K562 (cell line): ENCODE data around the gene ERC2. TPM values are rescaled to one million over a fixed set of nuclear protein-coding genes. Genes with fewer than 3 reads are reported as not detected.

Experiments
- ATAC-seq: fragments of 200-7000 bp; cut with Tn5 transposase; 3 replicates; pipeline ENCODE4 v1.9.1; 2020; ENCODE audit warnings: moderate library complexity
- BruUV-seq: library from RNA; stranded (reverse); fragments of 400-500 nt; replicated peaks from 2 replicates; lab custom pipeline; 2021; lab: Mats Ljungman, UMichigan
- CTCF ChIA-PET: fragments of 300-600 bp; formaldehyde crosslinking; extraction: SDS; loops from one replicate; lab custom pipeline; 2021; ENCODE audit warnings: low intra/inter-chr PET ratio; lab: Yijun Ruan, JAX
- POLR2A ChIA-PET: fragments of 300-600, 350-650 bp; sonication (Branson Sonifier 250); formaldehyde crosslinking; extraction: SDS; loops from one replicate; lab custom pipeline; 2021; ENCODE audit warnings: antibody characterized with exemption, inconsistent platforms; lab: Yijun Ruan, JAX
- DNase-seq, 4 experiments: peaks; one replicate each; pipeline versions ENCODE4 v3.0.0 to v3.0.0-alpha.2; 2011 to 2018; ENCODE audit warnings: low spot score in 3 of 4, mixed read lengths in 3 of 4; ENCODE audit errors: extremely low read depth in 1 of 4
- FAIRE-seq: peaks from 2 replicates; lab custom pipeline; 2011; peaks lifted over from hg19 to GRCh38; lab: Jason Lieb, UNC
- H2AFZ ChIP-seq: 2 replicates; pipeline ENCODE4 v1.6.0; 2011; ENCODE audit warnings: low read depth, low read length, control low read depth, inconsistent platforms
- H3K27ac ChIP-seq: fragments of 200-600 bp; 3 replicates; pipeline ENCODE4 v1.8.0; 2011; ENCODE audit warnings: low read depth, mild to moderate bottlenecking, control low read depth, inconsistent platforms, low read length, moderate library complexity, mixed read lengths; ENCODE audit errors: extremely low read depth
- H3K27me3 ChIP-seq, 2 experiments: fragments of 300-600 bp in 1 of 2; 2 replicates in 1 of 2; 3 replicates in 1 of 2; pipeline versions ENCODE4 v1.6.0 to v1.8.0; 2011; ENCODE audit warnings: inconsistent platforms in 2 of 2, low read length in 2 of 2, mild to moderate bottlenecking in 1 of 2, mixed read lengths in 1 of 2, moderate library complexity in 1 of 2; ENCODE audit not compliant: control insufficient read depth in 2 of 2, insufficient read depth in 2 of 2
- H3K36me3 ChIP-seq: fragments of 300-600 bp; 3 replicates; pipeline ENCODE4 v1.8.0; 2011; ENCODE audit warnings: mild to moderate bottlenecking, low read length, inconsistent platforms; ENCODE audit not compliant: control insufficient read depth, insufficient read depth
- H3K4me1 ChIP-seq, 2 experiments: fragments of 200-600 bp in 1 of 2; replicated peaks in 1 of 2; 2 replicates in 1 of 2; 3 replicates in 1 of 2; pipeline versions ENCODE4 v1.5.1 to v1.8.0; 2011; ENCODE audit warnings: inconsistent platforms in 2 of 2, low read length in 2 of 2, mild to moderate bottlenecking in 1 of 2, mixed read lengths in 1 of 2, moderate library complexity in 1 of 2; ENCODE audit not compliant: control insufficient read depth in 2 of 2, insufficient read depth in 2 of 2
- H3K4me2 ChIP-seq: 2 replicates; pipeline ENCODE4 v1.6.1; 2011; ENCODE audit warnings: low read length, control low read depth, inconsistent platforms, mixed read lengths; ENCODE audit not compliant: insufficient read depth
- H3K4me3 ChIP-seq: fragments of 200-600 bp; sonication (generic), shearing (Covaris generic); 2 replicates; pipeline ENCODE4 v1.5.1; 2016; ENCODE audit warnings: control low read depth, inconsistent platforms
- H3K79me2 ChIP-seq: fragments of 200-600 bp; 3 replicates; pipeline ENCODE4 v1.8.0; 2011; ENCODE audit warnings: low read length, inconsistent platforms; ENCODE audit not compliant: control insufficient read depth, insufficient read depth
- H3K9ac ChIP-seq, 2 experiments: 2 replicates each; pipeline versions ENCODE4 v1.6.0 to v1.6.1; 2011; ENCODE audit warnings: low read depth in 2 of 2, low read length in 2 of 2, control low read depth in 1 of 2, inconsistent platforms in 1 of 2, mild to moderate bottlenecking in 1 of 2, mixed read lengths in 1 of 2; ENCODE audit not compliant: insufficient read depth in 1 of 2
- H3K9me1 ChIP-seq: one replicate; pipeline ENCODE4 v1.6.0; 2011; ENCODE audit warnings: inconsistent platforms, mild to moderate bottlenecking, low read length, moderate library complexity; ENCODE audit not compliant: control insufficient read depth, insufficient read depth
- H3K9me3 ChIP-seq: replicated peaks from 2 replicates; pipeline ENCODE4 v1.5.1; 2011; ENCODE audit warnings: low read depth, low read length, inconsistent platforms; ENCODE audit not compliant: control insufficient read depth, insufficient read depth
- H4K20me1 ChIP-seq: replicated peaks from 2 replicates; pipeline ENCODE4 v1.6.1; 2011; ENCODE audit warnings: low read length, inconsistent platforms, mixed read lengths; ENCODE audit not compliant: control insufficient read depth, insufficient read depth
- GTF2B ChIP-seq: IDR thresholded peaks from 2 replicates; pipeline ENCODE4 v1.6.1; 2011; ENCODE audit not compliant: insufficient read length; ENCODE audit errors: extremely low read depth
- HOMEZ ChIP-seq: fragments of 250-450 bp; sonication (Bioruptor Pico); IDR thresholded peaks from 2 replicates; pipeline ENCODE4 v1.4.0; 2020; ENCODE audit warnings: mild to moderate bottlenecking, moderate library complexity
- L3MBTL2 ChIP-seq: fragments of 450-650 bp; IDR thresholded peaks from 2 replicates; pipeline ENCODE4 v1.6.1; 2016; ENCODE audit warnings: mild to moderate bottlenecking, moderate library complexity
- MEIS2 ChIP-seq: fragments of 450-650 bp; IDR thresholded peaks from 2 replicates; pipeline ENCODE4 v1.6.1; 2014; ENCODE audit warnings: mild to moderate bottlenecking; ENCODE audit not compliant: partially characterized antibody
- PYGO2 ChIP-seq: fragments of 450-650 bp; IDR thresholded peaks from 2 replicates; pipeline ENCODE4 v1.6.1; 2016; ENCODE audit warnings: mild to moderate bottlenecking, missing genetic modification characterization, moderate library complexity, missing compliant biosample characterization
- RFX1 ChIP-seq: fragments of 450-650 bp; IDR thresholded peaks from 2 replicates; pipeline ENCODE4 v1.6.1; 2016; ENCODE audit warnings: mild to moderate bottlenecking, moderate library complexity
- ZFX ChIP-seq: sonication (generic); formaldehyde crosslinking; IDR thresholded peaks from 2 replicates; pipeline ENCODE4 v1.8.0; 2022; ENCODE audit warnings: mild to moderate bottlenecking, missing genetic modification reagents, moderate library complexity
- WGBS: fragments of 100-300 bp; shearing (Covaris generic); methylation state at CpG from one replicate; pipeline ENCODE4 v1.1.6; 2016; ENCODE audit warnings: low coverage, mixed read lengths; ENCODE audit not compliant: insufficient coverage; ENCODE audit errors: missing lambda C conversion rate; 5-methylcytosine and 5-hydroxymethylcytosine counted together
- in situ Hi-C: fragments of 300-500 bp; cut with MboI; formaldehyde crosslinking; loops from 4 replicates; pipeline ENCODE4 v1.15.0; 2018; ENCODE audit warnings: inconsistent platforms, mixed read lengths
- intact Hi-C: fragments of 100-400 bp; cut with micrococcal nuclease; formaldehyde crosslinking; loops from 2 replicates; pipeline ENCODE4 v1.14.2; 2022
- polyA plus RNA-seq, 8 experiments: library from polyadenylated mRNA; depleted of rRNA in 4 of 8; stranded (reverse) in 5 of 8; unstranded in 3 of 8; fragments of >200 nt; fragmentation: Nextera tagmentation in 2 of 8; fragmentation: Illumina TruSeq in 1 of 8; extraction: Ambion mirVana in 2 of 8; extraction: Trizol in 1 of 8; gene quantifications; 2 replicates each; pipeline versions ENCODE4 v1.2.1 to v1.2.3, GENCODE V29; 2011 to 2014; ENCODE audit warnings: inconsistent platforms in 1 of 8, missing spikeins in 1 of 8
- total RNA-seq, 7 experiments: library from RNA; depleted of rRNA in 6 of 7; stranded (reverse); fragments of >200 nt in 6 of 7; fragmentation: Illumina TruSeq in 2 of 7; extraction: Trizol in 2 of 7; gene quantifications; 2 replicates each; pipeline versions ENCODE4 v1.2.1 to v1.2.3, GENCODE V29; 2011 to 2021; ENCODE audit warnings: low replicate concordance in 1 of 7

ERC2 gene
- total and polyA plus RNA-seq, 9 of the 15 experiments (the other 6 are each of a cell fraction or from before 2014, with no cell fraction given): 0.04 to 0.18 (median 0.07) TPM; not detected in 2

- POLR2A ChIA-PET: no interaction called here
- FAIRE-seq (no peak), DNase-seq (no peak), ATAC-seq (no peak)
- no peak overlapping the region for H3K4me2 ChIP-seq
- H3K9ac ChIP-seq: no peak overlapping the region
- H3K36me3 ChIP-seq: no peaks in the 10 kb centered on the region
- H3K4me3 ChIP-seq: no peak overlapping the region
- no peaks in the 10 kb centered on the region for H3K4me1 ChIP-seq
- H2AFZ ChIP-seq: no peak overlapping the region
- no peaks in the 10 kb centered on the region for H4K20me1 ChIP-seq
- no peaks in the 10 kb centered on the region for H3K79me2 ChIP-seq
- CTCF ChIA-PET: interaction anchor here (0.6 to 1.5 kb wide), 2 partner anchors 108 to 218 kb away, joined by 3 to 9 read pairs; no protein-coding TSS in a partner anchor
- no peak for TF ChIP-seq ZFX (CRISPR knock-in tag)
- TF ChIP-seq MEIS2: no peak
- no peak for TF ChIP-seq PYGO2 (tag)
- no peak for TF ChIP-seq RFX1
- TF ChIP-seq HOMEZ (CRISPR knock-in tag): no peak
- no peak for TF ChIP-seq GTF2B
- no peak for TF ChIP-seq L3MBTL2
- no peaks in the 10 kb centered on the region for H3K9me3 ChIP-seq
- intact Hi-C loops: no loop called here
- no TSS peak for BruUV-seq
- no peaks in the 10 kb centered on the region for H3K9me1 ChIP-seq
- in situ Hi-C loops: no loop called here
- no peak overlapping the region for H3K27ac ChIP-seq
- 0% methylated on average over 3 of the region's 4 CpGs for WGBS
- H3K27me3 ChIP-seq: no peaks in the 10 kb centered on the region
Measured at GRCh38 chr3:56339671-56340070, 128.6 kb downstream of the ERC2 start.
